Endodermal cell (in vitro differentiated cells): Measurements from ENCODE around the gene MKLN1. TPM values are rescaled to one million over a fixed set of nuclear protein-coding genes. Genes with fewer than 3 reads are reported as not detected.

Experiments used
- DNase-seq: peaks from one replicate; pipeline ENCODE4 v3.0.0-alpha.2; 2017
- H3K27ac ChIP-seq: 2 replicates; pipeline ENCODE4 v1.5.1; 2013; ENCODE audit warnings: mild to moderate bottlenecking, low read depth, low read length, moderate library complexity
- H3K27me3 ChIP-seq: 2 replicates; pipeline ENCODE4 v1.6.1; 2013; ENCODE audit warnings: mild to moderate bottlenecking, low read length, moderate library complexity; ENCODE audit not compliant: insufficient read depth, control insufficient read depth, poor library complexity, severe bottlenecking
- H3K36me3 ChIP-seq: 2 replicates; pipeline ENCODE4 v1.7.0; 2013; ENCODE audit warnings: mild to moderate bottlenecking, low read length, moderate library complexity; ENCODE audit not compliant: control insufficient read depth, insufficient read depth
- H3K4me1 ChIP-seq: one replicate; pipeline ENCODE4 v1.7.0; 2013; ENCODE audit warnings: low read length; ENCODE audit not compliant: control insufficient read depth, insufficient read depth
- H3K4me3 ChIP-seq: 2 replicates; pipeline ENCODE4 v1.5.1; 2013; ENCODE audit warnings: mild to moderate bottlenecking, low read length, moderate library complexity
- H3K9ac ChIP-seq: 2 replicates; pipeline ENCODE4 v1.6.1; 2013; ENCODE audit warnings: mild to moderate bottlenecking, low read length, moderate library complexity; ENCODE audit not compliant: poor library complexity, severe bottlenecking; ENCODE audit errors: extremely low read depth
- H3K9me3 ChIP-seq: 2 replicates; pipeline ENCODE4 v1.6.1; 2013; ENCODE audit warnings: mild to moderate bottlenecking, low read length, moderate library complexity; ENCODE audit not compliant: control insufficient read depth
- H3K27ac Mint-ChIP-seq: 2 replicates; pipeline ENCODE4 v1.8.0; 2020; ENCODE audit warnings: mixed read lengths
- H3K27me3 Mint-ChIP-seq: 2 replicates; pipeline ENCODE4 v1.8.0; 2021; ENCODE audit warnings: mild to moderate bottlenecking, mixed read lengths; ENCODE audit not compliant: insufficient read depth
- H3K36me3 Mint-ChIP-seq: 2 replicates; pipeline ENCODE4 v1.8.0; 2020; ENCODE audit warnings: low read depth, mixed read lengths
- H3K4me1 Mint-ChIP-seq: 2 replicates; pipeline ENCODE4 v1.8.0; 2020; ENCODE audit warnings: mixed read lengths
- H3K4me3 Mint-ChIP-seq: 2 replicates; pipeline ENCODE4 v1.8.0; 2020; ENCODE audit warnings: mild to moderate bottlenecking, moderate library complexity, mixed read lengths
- H3K9me3 Mint-ChIP-seq: 2 replicates; pipeline ENCODE4 v1.8.0; 2020; ENCODE audit warnings: mild to moderate bottlenecking, mixed read lengths
- CTCF ChIP-seq: fragments of 200-600 bp; sonication (generic); conservative IDR thresholded peaks from 2 replicates; pipeline ENCODE4 v1.5.0; 2021; ENCODE audit warnings: antibody characterized with exemption, mild to moderate bottlenecking
- WGBS, 2 experiments: methylation state at CpG; one replicate each; pipeline versions ENCODE4 v1.1.5 to v1.1.7; 2013; ENCODE audit warnings: missing lambda C conversion rate in 2 of 2, mixed read lengths in 1 of 2; ENCODE audit not compliant: insufficient coverage in 1 of 2, insufficient read length in 1 of 2; 5-methylcytosine and 5-hydroxymethylcytosine counted together
- total RNA-seq, 2 donors: library from RNA; stranded (reverse); fragmentation: NEBNext Ultra II Directional in 1 of 2; extraction: Animal tissue kit (Norgen Biotek cat#: 25700) in 1 of 2; gene quantifications; 2 replicates in 1 of 2; 3 replicates in 1 of 2; pipeline ENCODE4 v1.2.1, GENCODE V29; 2021

MKLN1 gene
- total RNA-seq, 2 donors from 2014 or later = 69.3 to 71.8 TPM

DNA sequence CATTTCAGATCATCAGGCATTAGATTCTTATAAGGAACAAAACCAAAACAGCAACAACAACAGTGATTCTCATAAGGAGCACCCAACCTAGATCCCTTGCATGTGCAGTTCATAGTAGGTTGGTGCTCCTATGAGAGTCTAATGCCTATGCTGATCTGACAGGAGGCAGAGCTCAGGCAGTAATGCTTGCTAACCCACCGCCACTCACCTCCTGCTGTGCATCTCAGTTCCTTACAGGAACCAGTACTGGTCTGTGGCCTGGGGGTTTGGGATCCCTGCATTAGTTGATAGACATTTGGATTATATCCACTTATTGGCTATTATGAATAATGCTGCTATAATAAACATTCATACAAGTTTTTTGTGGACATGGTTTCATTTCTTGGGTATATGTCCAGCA lies 14.0 kb downstream of the MKLN1 start:
- WGBS, 2 experiments = 71% methylated on average over 1 of the region's 1 CpG; no CpG with 5 or more reads in 1 of the 2 experiments
- Mint-ChIP-seq H3K27me3 (no peaks in the 10 kb centered on the region), H3K36me3 (peaks cover 25% of the 10 kb centered on the region), H3K4me3 (no peak overlapping the region), H3K9me3 (peaks cover 9% of the 10 kb centered on the region), H3K4me1 (peaks cover 13% of the 10 kb centered on the region), H3K27ac (no peak overlapping the region)
- H3K4me1 ChIP-seq = no peaks in the 10 kb centered on the region
- H3K4me3 ChIP-seq = no peak overlapping the region
- peaks cover 19% of the 10 kb centered on the region for H3K9me3 ChIP-seq
- H3K27me3 ChIP-seq = no peaks in the 10 kb centered on the region
- no peak for TF ChIP-seq CTCF
- H3K27ac ChIP-seq = no peak overlapping the region
- H3K36me3 ChIP-seq = peaks cover 14% of the 10 kb centered on the region
- peak; percentile 67 for DNase-seq
- H3K9ac ChIP-seq = no peak overlapping the region

DNA sequence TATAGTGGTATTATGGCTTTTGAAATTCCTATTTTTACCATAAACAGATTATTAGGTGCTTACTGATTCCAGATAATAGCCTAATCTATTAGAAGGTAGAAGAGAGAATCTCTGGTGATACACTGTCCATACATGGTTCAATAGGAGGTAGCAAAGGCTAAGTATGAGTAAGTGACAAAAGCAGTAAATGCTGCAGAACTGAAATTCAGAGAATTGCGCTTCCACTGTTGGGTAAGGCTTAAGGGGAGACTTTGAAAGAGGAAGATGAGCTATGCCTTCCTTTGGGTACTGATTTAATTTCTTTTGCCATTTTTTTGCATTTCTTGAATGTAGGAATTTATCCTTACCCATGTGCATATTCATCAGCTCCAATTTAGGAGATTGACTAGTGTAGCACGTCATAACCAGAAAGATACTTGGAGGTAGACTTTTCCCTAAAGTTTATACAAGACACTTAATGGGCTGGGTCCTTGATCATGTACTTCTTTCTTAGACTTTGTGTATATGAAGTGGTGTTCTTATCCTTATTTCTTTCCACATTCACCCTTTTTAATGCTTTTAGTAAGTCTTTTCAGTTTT lies 15.3 kb downstream of the MKLN1 start:
- peaks cover 3% of the 10 kb centered on the region for H3K9me3 Mint-ChIP-seq

GRCh38 chr7:131346885-131347592 lies 19.4 kb downstream of the MKLN1 start:
- H3K4me1 Mint-ChIP-seq = peaks cover 10% of the 10 kb centered on the region
- peak; percentile 12 for TF ChIP-seq CTCF
- H3K27me3 ChIP-seq = no peaks in the 10 kb centered on the region
- DNase-seq = peak; percentile 71
- H3K9ac ChIP-seq = no peak overlapping the region
- peaks cover 11% of the 10 kb centered on the region for H3K9me3 Mint-ChIP-seq
- WGBS, 2 experiments = 60 to 69% methylated on average over 1 to 3 of the region's 3 CpGs
- peak overlapping the region; percentile 36 for H3K27ac Mint-ChIP-seq
- H3K27me3 Mint-ChIP-seq = no peaks in the 10 kb centered on the region
- H3K4me3 ChIP-seq = no peak overlapping the region
- no peak overlapping the region for H3K4me3 Mint-ChIP-seq
- peaks cover 11% of the 10 kb centered on the region for H3K9me3 ChIP-seq
- peak overlapping the region; percentile 16 for H3K27ac ChIP-seq
- peaks cover 19% of the 10 kb centered on the region for H3K36me3 Mint-ChIP-seq
- H3K36me3 ChIP-seq = peaks cover 23% of the 10 kb centered on the region
- H3K4me1 ChIP-seq = no peaks in the 10 kb centered on the region

More for the DNA sequence above, 15.3 kb downstream of the MKLN1 start:
- Mint-ChIP-seq H3K4me1 (peaks cover 20% of the 10 kb centered on the region), H3K27me3 (no peaks in the 10 kb centered on the region), H3K36me3 (peaks cover 19% of the 10 kb centered on the region), H3K4me3 (no peak overlapping the region), H3K27ac (no peak overlapping the region)
- no peak overlapping the region for H3K27ac ChIP-seq
- no peaks in the 10 kb centered on the region for H3K4me1 ChIP-seq
- DNase-seq = no peak
- H3K9me3 ChIP-seq = peaks cover 10% of the 10 kb centered on the region
- TF ChIP-seq CTCF = no peak
- no peak overlapping the region for H3K4me3 ChIP-seq
- H3K36me3 ChIP-seq = peaks cover 12% of the 10 kb centered on the region
- H3K27me3 ChIP-seq = no peaks in the 10 kb centered on the region
- no peak overlapping the region for H3K9ac ChIP-seq
- WGBS, 2 experiments = 98% methylated on average over 2 of the region's 2 CpGs; no CpG with 5 or more reads in 1 of the 2 experiments
